ENCODE results near the gene MTCL3.
A peak's percentile ranks its signal among the peaks of the same experiment; 100 is the strongest.

Gene MTCL3

DNA sequence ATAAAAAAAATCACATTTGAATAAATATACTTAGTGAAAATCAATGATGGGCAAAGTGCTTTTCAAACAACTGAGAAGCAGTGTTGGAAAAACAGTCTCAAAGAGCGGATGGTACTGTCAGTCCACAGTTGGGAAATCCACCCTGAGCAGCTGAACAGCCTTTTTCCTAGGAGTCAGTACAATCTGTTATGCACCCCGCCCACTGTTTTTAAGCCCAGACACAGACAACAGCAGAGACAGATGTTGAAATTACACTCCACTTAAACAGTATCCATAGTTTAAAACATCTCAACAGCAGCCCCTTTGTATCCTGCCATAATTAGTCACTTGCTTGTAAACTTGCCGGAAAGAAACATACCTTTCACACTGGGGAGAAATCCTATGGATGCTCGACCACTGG, 60.3 kb downstream of the MTCL3 start:
- intact Hi-C loops (cut with micrococcal nuclease), result no loop called here
- H3K9me3 Mint-ChIP-seq (ENCODE audit: unreplicated experiment), result no peaks in the 10 kb centered on the region
- POLR2A ChIA-PET, result interaction anchor here (1.0 to 1.9 kb wide), 3 partner anchors 117 to 192 kb away, joined by 3 to 5 read pairs (median 4); partner anchors contain the start of gene RNF146
- H3K27ac Mint-ChIP-seq (ENCODE audit: low read depth, unreplicated experiment), result no peak overlapping the region
- no peaks in the 10 kb centered on the region for H3K36me3 Mint-ChIP-seq (ENCODE audit: insufficient read depth, unreplicated experiment)
- TF ChIP-seq, protein P1, sequence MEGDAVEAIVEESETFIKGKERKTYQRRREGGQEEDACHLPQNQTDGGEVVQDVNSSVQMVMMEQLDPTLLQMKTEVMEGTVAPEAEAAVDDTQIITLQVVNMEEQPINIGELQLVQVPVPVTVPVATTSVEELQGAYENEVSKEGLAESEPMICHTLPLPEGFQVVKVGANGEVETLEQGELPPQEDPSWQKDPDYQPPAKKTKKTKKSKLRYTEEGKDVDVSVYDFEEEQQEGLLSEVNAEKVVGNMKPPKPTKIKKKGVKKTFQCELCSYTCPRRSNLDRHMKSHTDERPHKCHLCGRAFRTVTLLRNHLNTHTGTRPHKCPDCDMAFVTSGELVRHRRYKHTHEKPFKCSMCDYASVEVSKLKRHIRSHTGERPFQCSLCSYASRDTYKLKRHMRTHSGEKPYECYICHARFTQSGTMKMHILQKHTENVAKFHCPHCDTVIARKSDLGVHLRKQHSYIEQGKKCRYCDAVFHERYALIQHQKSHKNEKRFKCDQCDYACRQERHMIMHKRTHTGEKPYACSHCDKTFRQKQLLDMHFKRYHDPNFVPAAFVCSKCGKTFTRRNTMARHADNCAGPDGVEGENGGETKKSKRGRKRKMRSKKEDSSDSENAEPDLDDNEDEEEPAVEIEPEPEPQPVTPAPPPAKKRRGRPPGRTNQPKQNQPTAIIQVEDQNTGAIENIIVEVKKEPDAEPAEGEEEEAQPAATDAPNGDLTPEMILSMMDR (IDR thresholded peaks at IDR 0.05; ENCODE audit: unreplicated experiment), result no peak
- BruUV-seq (replicated peaks), result no TSS peak
- H3K27me3 Mint-ChIP-seq (ENCODE audit: insufficient read depth, unreplicated experiment), result no peaks in the 10 kb centered on the region
- H3K4me1 Mint-ChIP-seq (ENCODE audit: insufficient read depth, unreplicated experiment), result peaks cover 10% of the 10 kb centered on the region
- CTCF ChIA-PET, result interaction anchor here (0.6 to 1.6 kb wide), 7 partner anchors 30 to 1343 kb away, joined by 3 to 5 read pairs (median 3); no protein-coding TSS in a partner anchor
- peak; percentile 21 for DNase-seq (ENCODE audit: unreplicated experiment)
- H3K4me3 Mint-ChIP-seq (ENCODE audit: unreplicated experiment), result no peak overlapping the region

DNA sequence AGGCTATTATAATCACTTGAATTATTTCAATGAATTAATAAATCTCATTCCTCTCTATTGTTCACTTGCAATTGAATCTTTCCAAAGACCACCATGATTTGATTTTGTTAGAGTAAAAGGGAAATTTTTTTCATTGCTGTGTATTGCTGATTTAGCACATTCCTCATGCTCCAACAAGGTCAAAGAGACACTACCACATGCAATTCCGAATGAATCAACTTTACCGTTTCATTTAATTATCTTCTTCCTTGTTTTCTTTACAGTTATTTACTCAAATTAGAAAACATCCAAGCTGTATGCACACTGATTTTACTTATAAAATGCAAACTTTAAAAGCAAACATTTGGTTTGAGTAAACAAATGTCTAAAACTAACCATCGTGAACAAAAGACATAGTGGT, 60.9 kb downstream of the MTCL3 start:
- Mint-ChIP-seq H3K36me3 (ENCODE audit: insufficient read depth, unreplicated experiment) (no peaks in the 10 kb centered on the region), H3K27ac (ENCODE audit: low read depth, unreplicated experiment) (no peak overlapping the region), H3K4me3 (ENCODE audit: unreplicated experiment) (no peak overlapping the region), H3K27me3 (ENCODE audit: insufficient read depth, unreplicated experiment) (no peaks in the 10 kb centered on the region), H3K9me3 (ENCODE audit: unreplicated experiment) (no peaks in the 10 kb centered on the region), H3K4me1 (ENCODE audit: insufficient read depth, unreplicated experiment) (peaks cover 10% of the 10 kb centered on the region)
- BruUV-seq (replicated peaks), result no TSS peak
- POLR2A ChIA-PET, result interaction anchor here (1.0 to 1.9 kb wide), 2 partner anchors 116 to 153 kb away, joined by 3 to 5 read pairs; no protein-coding TSS in a partner anchor
- CTCF ChIA-PET, result interaction anchor here (0.6 to 1.6 kb wide), 4 partner anchors 31 to 1343 kb away, joined by 3 to 5 read pairs (median 3); no protein-coding TSS in a partner anchor
- intact Hi-C loops (cut with micrococcal nuclease), result no loop called here
- no peak for DNase-seq (ENCODE audit: unreplicated experiment)
- TF ChIP-seq, protein P1 (IDR thresholded peaks at IDR 0.05; ENCODE audit: unreplicated experiment), result no peak

DNA sequence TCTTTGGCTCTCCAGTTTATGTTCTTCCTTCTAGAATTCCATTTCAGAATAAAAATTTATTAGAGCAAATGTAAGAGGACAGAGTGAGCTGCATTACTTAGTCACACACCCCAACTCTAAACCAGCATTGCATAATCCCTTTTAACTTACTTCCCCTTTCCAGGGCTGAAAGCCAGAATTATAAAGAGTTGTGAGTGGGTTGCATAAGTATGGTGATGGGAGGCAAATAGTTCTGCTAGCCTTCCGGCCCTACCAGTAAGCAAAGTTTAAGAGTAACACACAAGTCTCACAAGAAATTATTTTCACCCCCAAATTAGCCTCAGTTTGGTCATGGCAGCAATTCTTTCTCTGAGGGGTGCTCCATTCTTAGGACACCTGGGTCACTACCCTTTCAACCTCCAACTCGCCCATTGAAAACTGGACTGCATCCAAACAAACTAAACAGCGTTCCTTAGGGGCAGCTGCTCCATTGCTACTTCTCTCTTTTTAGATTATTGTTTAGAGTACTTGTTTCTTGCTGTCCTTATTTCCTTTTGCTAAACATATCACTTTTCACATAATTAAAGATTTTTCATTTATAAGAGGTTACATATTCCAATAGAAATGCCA, 61.6 kb downstream of the MTCL3 start:
- H3K9me3 Mint-ChIP-seq (ENCODE audit: unreplicated experiment), result no peaks in the 10 kb centered on the region
- DNase-seq (ENCODE audit: unreplicated experiment), result peak; percentile 85
- no peaks in the 10 kb centered on the region for H3K27me3 Mint-ChIP-seq (ENCODE audit: insufficient read depth, unreplicated experiment)
- H3K27ac Mint-ChIP-seq (ENCODE audit: low read depth, unreplicated experiment), result no peak overlapping the region
- ChIA-PET CTCF (interaction anchor here (0.5 to 1.9 kb wide), 3 partner anchors 10 to 1795 kb away, joined by 3 to 7 read pairs (median 4); no protein-coding TSS in a partner anchor), POLR2A (interaction anchor here (1.0 kb wide), 1 partner anchor 153 kb away, joined by 3 read pairs; no protein-coding TSS in a partner anchor)
- H3K36me3 Mint-ChIP-seq (ENCODE audit: insufficient read depth, unreplicated experiment), result no peaks in the 10 kb centered on the region
- no TSS peak for BruUV-seq (replicated peaks)
- H3K4me1 Mint-ChIP-seq (ENCODE audit: insufficient read depth, unreplicated experiment), result peaks cover 10% of the 10 kb centered on the region
- intact Hi-C loops (cut with micrococcal nuclease), result no loop called here
- TF ChIP-seq, protein P1 (IDR thresholded peaks at IDR 0.05; ENCODE audit: unreplicated experiment), result no peak
- no peak overlapping the region for H3K4me3 Mint-ChIP-seq (ENCODE audit: unreplicated experiment)

DNA sequence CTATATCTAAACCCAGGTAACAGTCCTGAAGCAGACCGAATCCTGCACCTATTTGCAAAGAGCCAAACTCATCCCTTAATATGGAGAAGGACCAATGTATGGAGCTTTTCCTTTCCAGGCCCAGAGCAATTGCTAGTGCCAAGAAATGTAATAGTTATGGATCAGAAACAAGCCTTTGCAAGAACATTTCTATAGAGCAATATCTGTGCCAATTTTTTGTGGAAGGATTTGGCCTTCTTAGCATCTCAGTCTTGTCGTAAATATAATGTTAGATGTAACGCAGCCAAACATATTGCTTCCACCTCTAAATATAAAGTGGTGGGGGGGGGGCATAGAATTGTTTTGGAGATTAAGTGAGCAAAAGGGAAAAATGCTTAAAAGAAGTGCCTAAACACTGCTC, 62.7 kb downstream of the MTCL3 start:
- no peak overlapping the region for H3K27ac Mint-ChIP-seq (ENCODE audit: low read depth, unreplicated experiment)

More for the DNA sequence above, 62.7 kb downstream of the MTCL3 start:
- no TSS peak for BruUV-seq (replicated peaks)
- Mint-ChIP-seq H3K4me1 (ENCODE audit: insufficient read depth, unreplicated experiment) (peaks cover 10% of the 10 kb centered on the region), H3K9me3 (ENCODE audit: unreplicated experiment) (no peaks in the 10 kb centered on the region), H3K36me3 (ENCODE audit: insufficient read depth, unreplicated experiment) (no peaks in the 10 kb centered on the region), H3K4me3 (ENCODE audit: unreplicated experiment) (no peak overlapping the region), H3K27me3 (ENCODE audit: insufficient read depth, unreplicated experiment) (no peaks in the 10 kb centered on the region)
- DNase-seq (ENCODE audit: unreplicated experiment), result no peak
- intact Hi-C loops (cut with micrococcal nuclease), result no loop called here
- CTCF ChIA-PET, result interaction anchor here (0.7 to 1.9 kb wide), 3 partner anchors 11 to 1486 kb away, joined by 4 to 5 read pairs (median 4); no protein-coding TSS in a partner anchor
- TF ChIP-seq, protein P1 (IDR thresholded peaks at IDR 0.05; ENCODE audit: unreplicated experiment), result no peak
- POLR2A ChIA-PET, result interaction anchor here (0.7 kb wide), 3 partner anchors 25 to 271 kb away, joined by 3 to 4 read pairs (median 3); no protein-coding TSS in a partner anchor

All from MCF 10A (cell line).